Neural cell (in vitro differentiated cells): ENCODE measurements around the gene FOXK2. TPM values are rescaled to one million over a fixed set of nuclear protein-coding genes. Genes with fewer than 3 reads are reported as not detected.

ENCODE experiments used
- H2AFZ ChIP-seq: fragments of 200-600, 300-800 bp; sonication (generic), shearing (Covaris generic); 2 replicates; pipeline ENCODE4 v1.6.0; 2014; ENCODE audit warnings: low read depth, mild to moderate bottlenecking, antibody characterized with exemption, low read length, moderate library complexity
- H3F3A ChIP-seq: fragments of 200-600 bp; shearing (Covaris generic); 2 replicates; pipeline ENCODE4 v1.6.1; 2016; ENCODE audit warnings: mild to moderate bottlenecking, moderate library complexity, mixed read lengths, antibody characterized with exemption, low read length; ENCODE audit not compliant: insufficient read depth, poor library complexity, severe bottlenecking
- H3K27ac ChIP-seq: fragments of 200-600, 300-800 bp; sonication (generic), shearing (Covaris generic); 2 replicates; pipeline ENCODE4 v1.5.1; 2014; ENCODE audit warnings: mild to moderate bottlenecking, low read length, moderate library complexity
- H3K27me3 ChIP-seq: fragments of 300-800, 200-600 bp; sonication (generic), shearing (Covaris generic); 2 replicates; pipeline ENCODE4 v1.6.0; 2014; ENCODE audit warnings: mild to moderate bottlenecking, low read depth, low read length, moderate library complexity; ENCODE audit not compliant: insufficient read depth
- H3K36me3 ChIP-seq: fragments of 300-800, 200-600 bp; sonication (generic), shearing (Covaris generic); 2 replicates; pipeline ENCODE4 v1.5.1; 2014; ENCODE audit warnings: mild to moderate bottlenecking, antibody characterized with exemption, low read length, moderate library complexity; ENCODE audit not compliant: insufficient read depth
- H3K4me2 ChIP-seq: fragments of 300-800, 200-600 bp; sonication (generic), shearing (Covaris generic); 2 replicates; pipeline ENCODE4 v1.6.0; 2014; ENCODE audit warnings: mild to moderate bottlenecking, low read length
- H3K4me3 ChIP-seq: fragments of 300-800, 200-600 bp; sonication (generic), shearing (Covaris generic); 2 replicates; pipeline ENCODE4 v1.5.1; 2014; ENCODE audit warnings: mild to moderate bottlenecking, low read length, moderate library complexity
- H3K79me2 ChIP-seq: fragments of 200-600 bp; shearing (Covaris generic); replicated peaks from 2 replicates; pipeline ENCODE4 v1.6.0; 2014; ENCODE audit warnings: mild to moderate bottlenecking, low read length, moderate library complexity; ENCODE audit not compliant: insufficient read depth
- H3K9ac ChIP-seq: fragments of 300-800, 200-600 bp; sonication (generic), shearing (Covaris generic); 2 replicates; pipeline ENCODE4 v1.6.1; 2016; ENCODE audit warnings: mild to moderate bottlenecking, low read length, mixed read lengths
- H3K9me2 ChIP-seq: fragments of 200-600 bp; shearing (Covaris generic); 2 replicates; pipeline ENCODE4 v1.6.1; 2016; ENCODE audit warnings: mild to moderate bottlenecking, low read length, mixed read lengths; ENCODE audit not compliant: insufficient read depth
- H3K9me3 ChIP-seq: fragments of 200-600, 300-800 bp; sonication (generic), shearing (Covaris generic); 2 replicates; pipeline ENCODE4 v1.6.1; 2016; ENCODE audit warnings: mild to moderate bottlenecking, mixed run types, low read length, moderate library complexity, mixed read lengths
- H4K20me1 ChIP-seq: fragments of 200-600 bp; shearing (Covaris generic); 2 replicates; pipeline ENCODE4 v1.6.1; 2016; ENCODE audit warnings: mild to moderate bottlenecking, mixed run types; ENCODE audit not compliant: insufficient read depth
- CTCF ChIP-seq: fragments of 450-650 bp; IDR thresholded peaks from 2 replicates; pipeline ENCODE4 v1.5.1; 2014; ENCODE audit warnings: antibody characterized with exemption, mild to moderate bottlenecking, moderate library complexity; ENCODE audit not compliant: poor library complexity, severe bottlenecking
- EP300 ChIP-seq: fragments of 450-650 bp; conservative IDR thresholded peaks from 2 replicates; pipeline ENCODE4 v1.6.1; 2014; ENCODE audit warnings: antibody characterized with exemption, mild to moderate bottlenecking, moderate library complexity; ENCODE audit not compliant: poor library complexity, severe bottlenecking
- EZH2 ChIP-seq: fragments of 200-600, 300-800 bp; shearing (Covaris generic), sonication (generic); IDR thresholded peaks from 2 replicates; pipeline ENCODE4 v1.6.1; 2014; ENCODE audit warnings: antibody characterized with exemption, low read length, borderline replicate concordance, mild to moderate bottlenecking; ENCODE audit not compliant: insufficient read depth, poor library complexity, severe bottlenecking
- MXI1 ChIP-seq: fragments of 450-650 bp; conservative IDR thresholded peaks from 2 replicates; pipeline ENCODE4 v1.6.1; 2014; ENCODE audit warnings: antibody characterized with exemption, mild to moderate bottlenecking; ENCODE audit not compliant: poor library complexity, severe bottlenecking
- POLR2AphosphoS5 ChIP-seq: IDR thresholded peaks from 2 replicates; pipeline ENCODE4 v1.6.1; 2012
- RAD21 ChIP-seq: fragments of 450-650 bp; conservative IDR thresholded peaks from 2 replicates; pipeline ENCODE4 v1.6.1; 2014; ENCODE audit warnings: antibody characterized with exemption, mild to moderate bottlenecking, moderate library complexity
- REST ChIP-seq: IDR thresholded peaks from 2 replicates; pipeline ENCODE4 v1.6.1; 2012; ENCODE audit warnings: borderline replicate concordance
- SMC3 ChIP-seq: fragments of 450-650 bp; conservative IDR thresholded peaks from 2 replicates; pipeline ENCODE4 v1.6.1; 2014; ENCODE audit warnings: antibody characterized with exemption, mild to moderate bottlenecking, moderate library complexity; ENCODE audit not compliant: poor library complexity
- TAF1 ChIP-seq: IDR thresholded peaks from 2 replicates; pipeline ENCODE4 v1.6.1; 2012; ENCODE audit warnings: low read depth
- polyA plus RNA-seq: library from polyadenylated mRNA; depleted of rRNA; stranded (reverse); fragments of >200 nt; gene quantifications from 2 replicates; pipeline ENCODE4 v1.2.3, GENCODE V29; 2014

FOXK2 gene
- polyA plus RNA-seq, 1 donor from 2014 or later = 24.4 TPM

GRCh38 chr17:82633343-82633742 lies 113.8 kb downstream of the FOXK2 start:
- Histone ChIP-seq H3K79me2 (peaks cover 27% of the 10 kb centered on the region), H3F3A (no peaks in the 10 kb centered on the region), H3K9ac (no peak overlapping the region), H3K4me2 (no peak overlapping the region), H3K27ac (no peak overlapping the region), H4K20me1 (no peaks in the 10 kb centered on the region), H3K27me3 (no peaks in the 10 kb centered on the region), H3K36me3 (no peaks in the 10 kb centered on the region), H3K9me3 (no peaks in the 10 kb centered on the region), H3K9me2 (no peaks in the 10 kb centered on the region), H3K4me3 (no peak overlapping the region), H2AFZ (no peak overlapping the region)
- TF ChIP-seq EP300 (no peak), RAD21 (no peak), MXI1 (no peak), EZH2 (no peak), TAF1 (no peak), CTCF (no peak), REST (no peak), POLR2AphosphoS5 (no peak), SMC3 (no peak)

GRCh38 chr17:82636626-82637598 lies 117.4 kb downstream of the FOXK2 start:
- H3K27me3 ChIP-seq = no peaks in the 10 kb centered on the region
- TF ChIP-seq MXI1 (no peak), POLR2AphosphoS5 (no peak), EP300 (no peak), SMC3 (no peak), TAF1 (no peak), RAD21 (no peak)
- H3K9me2 ChIP-seq = no peaks in the 10 kb centered on the region
- no peaks in the 10 kb centered on the region for H3K9me3 ChIP-seq
- H4K20me1 ChIP-seq = no peaks in the 10 kb centered on the region
- H2AFZ ChIP-seq = no peak overlapping the region
- no peaks in the 10 kb centered on the region for H3K36me3 ChIP-seq
- no peaks in the 10 kb centered on the region for H3F3A ChIP-seq
- H3K4me2 ChIP-seq = no peak overlapping the region
- H3K27ac ChIP-seq = peak overlapping the region; percentile 55
- H3K9ac ChIP-seq = peak overlapping the region; percentile 29
- peaks cover 42% of the 10 kb centered on the region for H3K79me2 ChIP-seq
- no peak overlapping the region for H3K4me3 ChIP-seq
